ENCODE results near the gene DUSP7. TPM values are rescaled to one million over a fixed set of nuclear protein-coding genes. Genes with fewer than 3 reads are reported as not detected.
A peak's percentile ranks its signal among the peaks of the same experiment; 100 is the strongest.

The DUSP7 gene
- total and polyA plus RNA-seq, 9 of the 15 experiments (the other 6 are each of a cell fraction or from before 2014, with no cell fraction given) = 0.45 to 15.8 (median 8.2) TPM

GRCh38 chr3:52028572-52028971 lies 27.8 kb downstream of the DUSP7 start:
- no peak for FAIRE-seq
- H3K27ac ChIP-seq (ENCODE audit: extremely low read depth, low read depth, low read length) = no peak overlapping the region
- peak overlapping the region; percentile 52; the same call in 1 of the 2 replicates for H3K4me2 ChIP-seq (ENCODE audit: insufficient read depth, low read length)
- no peaks in the 10 kb centered on the region for H3K9me1 ChIP-seq (ENCODE audit: control insufficient read depth, insufficient read depth, low read length)
- H3K9me3 ChIP-seq (replicated peaks; ENCODE audit: control insufficient read depth, insufficient read depth, low read depth, low read length) = no peaks in the 10 kb centered on the region
- H4K20me1 ChIP-seq (replicated peaks; ENCODE audit: control insufficient read depth, insufficient read depth, low read length) = no peaks in the 10 kb centered on the region; the same call in 1 of the 2 replicates
- H3K4me3 ChIP-seq = no peak overlapping the region
- ATAC-seq = peak; percentile 18; the same call in 1 of the 3 replicates
- TF ChIP-seq RBM34 (IDR thresholded peaks at IDR 0.05; ENCODE audit: borderline replicate concordance, insufficient read depth, low read length) (no peak), ZNF354B (CRISPR knock-in tag; IDR thresholded peaks at IDR 0.05) (no peak), ZNF830 (CRISPR knock-in tag; IDR thresholded peaks at IDR 0.05) (no peak), CTBP1 (IDR thresholded peaks at IDR 0.05; ENCODE audit: borderline replicate concordance) (no peak), SMAD1 (IDR thresholded peaks at IDR 0.05; ENCODE audit: low read depth, low read length, partially characterized antibody) (no peak), ZKSCAN1 (IDR thresholded peaks at IDR 0.05; ENCODE audit: low read depth, low read length) (no peak), SIRT6 (IDR thresholded peaks at IDR 0.05; ENCODE audit: low read depth, low read length) (no peak), ZNF431 (CRISPR knock-in tag; IDR thresholded peaks at IDR 0.05) (no peak), BCLAF1 (IDR thresholded peaks at IDR 0.05; ENCODE audit: borderline replicate concordance in 1 of 2, control insufficient read depth in 1 of 2, low read depth in 2 of 2, low read length in 1 of 2) (no peak), KAT8 (IDR thresholded peaks at IDR 0.05; ENCODE audit: low read depth) (no peak)
- no peaks in the 10 kb centered on the region for H3K36me3 ChIP-seq (ENCODE audit: control insufficient read depth, insufficient read depth, low read length)
- no peak overlapping the region for H2AFZ ChIP-seq (ENCODE audit: low read depth, low read length)
- peak overlapping the region in 1 of 2 experiments; percentile 81; a peak in 1 of 4 replicates for H3K9ac ChIP-seq (ENCODE audit: insufficient read depth in 1 of 2, low read depth in 2 of 2, low read length in 2 of 2)
- H3K79me2 ChIP-seq (ENCODE audit: control insufficient read depth, insufficient read depth, low read length) = no peaks in the 10 kb centered on the region
- no TSS peak for BruUV-seq (replicated peaks)
- no peak for DNase-seq (ENCODE audit: extremely low read depth in 1 of 4, low spot score in 3 of 4)
- H3K27me3 ChIP-seq (ENCODE audit: control insufficient read depth in 2 of 2, insufficient read depth in 2 of 2, low read length in 2 of 2) = no peaks in the 10 kb centered on the region; a peak in 1 of 5 replicates
- CTCF ChIA-PET (ENCODE audit: low intra/inter-chr PET ratio) = no interaction called here
- intact Hi-C loops (cut with micrococcal nuclease) (no loop called here), in situ Hi-C loops (cut with MboI) (no loop called here)
- POLR2A ChIA-PET = interaction anchor here (0.6 to 0.7 kb wide), 3 partner anchors 187 to 564 kb away, joined by 3 read pairs; no protein-coding TSS in a partner anchor
- WGBS (ENCODE audit: insufficient coverage, low coverage, missing lambda C conversion rate) = 52% methylated on average over 4 of the region's 12 CpGs
- H3K4me1 ChIP-seq (replicated peaks in 1 of 2; ENCODE audit: control insufficient read depth in 2 of 2, insufficient read depth in 2 of 2, low read length in 2 of 2) = peaks cover 14 to 30% of the 10 kb centered on the region in 2 experiments
